Mesenchymal stem cell (in vitro differentiated cells and primary cell): ENCODE measurements around the gene SLC1A3. TPM values are rescaled to one million over a fixed set of nuclear protein-coding genes. Genes with fewer than 3 reads are reported as not detected.
A peak's percentile ranks its signal among the peaks of the same experiment; 100 is the strongest.

Source experiments
- DNase-seq: peaks from one replicate; pipeline ENCODE4 v3.0.0-alpha.2; 2013
- H2AFZ ChIP-seq: one replicate; pipeline ENCODE4 v1.6.1; 2013; ENCODE audit warnings: low read depth, mild to moderate bottlenecking, control low read depth, inconsistent platforms, low read length, moderate library complexity
- H2AK5ac ChIP-seq: 2 replicates; pipeline ENCODE4 v1.6.1; 2013; ENCODE audit warnings: low read length, moderate library complexity, mild to moderate bottlenecking, inconsistent platforms; ENCODE audit not compliant: severe bottlenecking
- H2BK120ac ChIP-seq: one replicate; pipeline ENCODE4 v1.6.1; 2013; ENCODE audit warnings: low read depth, mild to moderate bottlenecking, inconsistent platforms, low read length, moderate library complexity
- H2BK12ac ChIP-seq, 2 experiments: one replicate each; pipeline ENCODE4 v1.6.1; 2013; ENCODE audit warnings: inconsistent platforms in 2 of 2, low read length in 2 of 2, mild to moderate bottlenecking in 2 of 2, moderate library complexity in 2 of 2, control low read depth in 1 of 2
- H2BK15ac ChIP-seq: one replicate; pipeline ENCODE4 v1.6.1; 2013; ENCODE audit warnings: mild to moderate bottlenecking, low read depth, inconsistent platforms; ENCODE audit not compliant: poor library complexity, severe bottlenecking
- H2BK5ac ChIP-seq: 2 replicates; pipeline ENCODE4 v1.6.1; 2013; ENCODE audit warnings: low read depth, mild to moderate bottlenecking, low read length, control low read depth, inconsistent platforms; ENCODE audit not compliant: poor library complexity, severe bottlenecking
- H3K14ac ChIP-seq, 2 experiments: one replicate each; pipeline ENCODE4 v1.6.1; 2013; ENCODE audit warnings: inconsistent platforms in 2 of 2, low read length in 2 of 2, control low read depth in 1 of 2, mild to moderate bottlenecking in 1 of 2, moderate library complexity in 1 of 2
- H3K18ac ChIP-seq, 2 experiments: one replicate each; pipeline ENCODE4 v1.6.1; 2013; ENCODE audit warnings: inconsistent platforms in 2 of 2, low read length in 2 of 2, control low read depth in 1 of 2, low read depth in 1 of 2, mild to moderate bottlenecking in 1 of 2
- H3K23ac ChIP-seq, 2 experiments: one replicate each; pipeline ENCODE4 v1.6.1; 2013; ENCODE audit warnings: inconsistent platforms in 2 of 2, low read length in 2 of 2, mild to moderate bottlenecking in 2 of 2, moderate library complexity in 2 of 2, control low read depth in 1 of 2
- H3K27ac ChIP-seq: 2 replicates; pipeline ENCODE4 v1.5.1; 2013; ENCODE audit warnings: mild to moderate bottlenecking, moderate library complexity, low read length, control low read depth, inconsistent platforms; ENCODE audit not compliant: poor library complexity, severe bottlenecking
- H3K27me3 ChIP-seq, 2 experiments: 2 replicates each; pipeline versions ENCODE4 v1.6.1 to v1.7.0; 2013; ENCODE audit warnings: low read length in 2 of 2, mild to moderate bottlenecking in 2 of 2, moderate library complexity in 2 of 2, control low read depth in 1 of 2, inconsistent platforms in 1 of 2; ENCODE audit not compliant: control insufficient read depth in 1 of 2, insufficient read depth in 1 of 2
- H3K36me3 ChIP-seq, 2 experiments: 2 replicates each; pipeline versions ENCODE4 v1.6.1 to v1.7.0; 2013; ENCODE audit warnings: low read length in 2 of 2, control low read depth in 1 of 2, inconsistent platforms in 1 of 2, low read depth in 1 of 2, mild to moderate bottlenecking in 1 of 2; ENCODE audit not compliant: insufficient read depth in 2 of 2, control insufficient read depth in 1 of 2
- H3K4ac ChIP-seq, 2 experiments: one replicate each; pipeline ENCODE4 v1.6.1; 2013; ENCODE audit warnings: inconsistent platforms in 2 of 2, low read length in 2 of 2, mild to moderate bottlenecking in 2 of 2, moderate library complexity in 2 of 2, control low read depth in 1 of 2, low read depth in 1 of 2
- H3K4me1 ChIP-seq: 2 replicates; pipeline ENCODE4 v1.6.1; 2013; ENCODE audit warnings: low read depth, low read length, control low read depth; ENCODE audit not compliant: control insufficient read depth, insufficient read depth
- H3K4me2 ChIP-seq: 2 replicates; pipeline ENCODE4 v1.6.1; 2013; ENCODE audit warnings: low read length, mild to moderate bottlenecking, inconsistent platforms; ENCODE audit not compliant: poor library complexity, severe bottlenecking
- H3K4me3 ChIP-seq, 2 experiments: 2 replicates each; pipeline versions ENCODE4 v1.5.1 to v1.7.0; 2013; ENCODE audit warnings: low read length in 2 of 2, mild to moderate bottlenecking in 2 of 2, control low read depth in 1 of 2, low read depth in 1 of 2; ENCODE audit not compliant: insufficient read depth in 1 of 2
- H3K79me1 ChIP-seq: replicated peaks from 2 replicates; pipeline ENCODE4 v1.6.1; 2013; ENCODE audit warnings: mild to moderate bottlenecking, control low read depth, low read length, inconsistent platforms; ENCODE audit not compliant: poor library complexity, severe bottlenecking
- H3K9ac ChIP-seq: 2 replicates; pipeline ENCODE4 v1.7.0; 2013; ENCODE audit warnings: mild to moderate bottlenecking, low read length, moderate library complexity
- H3K9me3 ChIP-seq: 2 replicates; pipeline ENCODE4 v1.7.0; 2013; ENCODE audit warnings: mild to moderate bottlenecking, low read length; ENCODE audit not compliant: control insufficient read depth
- H4K8ac ChIP-seq: one replicate; pipeline ENCODE4 v1.6.1; 2013; ENCODE audit warnings: inconsistent platforms, mild to moderate bottlenecking, low read length, moderate library complexity
- H4K91ac ChIP-seq: one replicate; pipeline ENCODE4 v1.6.1; 2013; ENCODE audit warnings: mild to moderate bottlenecking, low read length, inconsistent platforms
- WGBS: methylation state at CpG from one replicate; pipeline ENCODE4 v1.1.7; 2013; ENCODE audit warnings: mixed read lengths; 5-methylcytosine and 5-hydroxymethylcytosine counted together
- polyA plus RNA-seq, 2 experiments: library from polyadenylated mRNA; stranded (reverse); fragments of 200-250 nt; gene quantifications; one replicate each; pipeline ENCODE4 v1.2.3, GENCODE V29; 2013

SLC1A3 gene
- polyA plus RNA-seq (2013, experiment 1 of 2): not detected
- polyA plus RNA-seq (2013, experiment 2 of 2): 0.04 TPM

GRCh38 chr5:36606428-36607113 lies at the start of gene SLC1A3:
TSS of gene SLC1A3 (plus strand) at chr5:36606606. CDS start at chr5:36608424, 1,818 bp downstream.
- H3K36me3 ChIP-seq: peaks cover 0 to 30% of the 10 kb centered on the region in 2 experiments
- H2BK5ac ChIP-seq: no peak within 1 kb of the TSS
- no peak within 1 kb of the TSS for H2BK120ac ChIP-seq
- no peak within 1 kb of the TSS for H4K8ac ChIP-seq
- peak within 1 kb of the TSS in 1 of 2 experiments; percentile 19 for H3K18ac ChIP-seq
- WGBS: 0% methylated on average over 17 of the region's 20 CpGs
- H3K9me3 ChIP-seq: no peaks in the 10 kb centered on the region
- peak within 1 kb of the TSS; percentile 21 for H2AFZ ChIP-seq
- H3K23ac ChIP-seq: no peak within 1 kb of the TSS
- H4K91ac ChIP-seq: no peak within 1 kb of the TSS
- peak within 1 kb of the TSS; percentile 57 to 85 for H3K4me3 ChIP-seq
- H3K4me1 ChIP-seq: no peaks in the 10 kb centered on the region
- H2BK15ac ChIP-seq: no peak within 1 kb of the TSS
- H3K4ac ChIP-seq: no peak within 1 kb of the TSS
- peak within 1 kb of the TSS; percentile 90 for H3K9ac ChIP-seq
- H3K27ac ChIP-seq: peak within 1 kb of the TSS; percentile 27
- H3K27me3 ChIP-seq: no peaks in the 10 kb centered on the region
- H3K14ac ChIP-seq: peak within 1 kb of the TSS in 1 of 2 experiments; percentile 37
- no peaks in the 10 kb centered on the region for H3K79me1 ChIP-seq
- peak; percentile 72 for DNase-seq
- no peak within 1 kb of the TSS for H2AK5ac ChIP-seq
- peak within 1 kb of the TSS; percentile 95 for H3K4me2 ChIP-seq
- no peak within 1 kb of the TSS for H2BK12ac ChIP-seq

- Histone ChIP-seq H3K23ac (no peak overlapping the region), H3K18ac (no peak overlapping the region), H4K91ac (no peak overlapping the region), H3K27ac (no peak overlapping the region), H2BK12ac (no peak overlapping the region), H3K4me2 (no peak overlapping the region), H4K8ac (no peak overlapping the region), H3K79me1 (no peaks in the 10 kb centered on the region), H3K27me3 (no peaks in the 10 kb centered on the region), H2BK120ac (no peak overlapping the region), H3K9ac (no peak overlapping the region), H2AK5ac (no peak overlapping the region), H2AFZ (no peak overlapping the region), H3K9me3 (no peaks in the 10 kb centered on the region), H2BK15ac (no peak overlapping the region), H2BK5ac (no peak overlapping the region), H3K14ac (no peak overlapping the region), H3K36me3 (no peaks in the 10 kb centered on the region), H3K4ac (no peak overlapping the region), H3K4me1 (no peaks in the 10 kb centered on the region), H3K4me3 (no peak overlapping the region)
- DNase-seq: no peak
- no CpG with 5 or more reads among the region's 2 CpGs for WGBS
Observed at GRCh38 chr5:36558641-36559040, 47.8 kb upstream of the SLC1A3 start.

- H2AK5ac ChIP-seq: no peak overlapping the region
- H3K18ac ChIP-seq: no peak overlapping the region
- DNase-seq: no peak
- no peak overlapping the region for H2BK120ac ChIP-seq
- no peak overlapping the region for H4K91ac ChIP-seq
- H2BK5ac ChIP-seq: no peak overlapping the region
- H3K4me1 ChIP-seq: no peaks in the 10 kb centered on the region
- no peak overlapping the region for H3K14ac ChIP-seq
- no peak overlapping the region for H3K4ac ChIP-seq
- 95% methylated on average over 3 of the region's 3 CpGs for WGBS
- H3K4me3 ChIP-seq: no peak overlapping the region
- no peak overlapping the region for H3K27ac ChIP-seq
- H3K9me3 ChIP-seq: no peaks in the 10 kb centered on the region
- no peak overlapping the region for H2BK12ac ChIP-seq
- H3K36me3 ChIP-seq: no peaks in the 10 kb centered on the region
- no peaks in the 10 kb centered on the region for H3K79me1 ChIP-seq
- no peak overlapping the region for H2BK15ac ChIP-seq
- no peaks in the 10 kb centered on the region for H3K27me3 ChIP-seq
- H2AFZ ChIP-seq: no peak overlapping the region
- H4K8ac ChIP-seq: no peak overlapping the region
- no peak overlapping the region for H3K23ac ChIP-seq
- H3K9ac ChIP-seq: no peak overlapping the region
- no peak overlapping the region for H3K4me2 ChIP-seq
Observed at GRCh38 chr5:36561601-36562000, 44.8 kb upstream of the SLC1A3 start.

GRCh38 chr5:36569491-36569890 lies 36.9 kb upstream of the SLC1A3 start:
- H4K8ac ChIP-seq: no peak overlapping the region
- H3K79me1 ChIP-seq: no peaks in the 10 kb centered on the region
- H2BK15ac ChIP-seq: no peak overlapping the region
- H2BK5ac ChIP-seq: no peak overlapping the region
- H3K36me3 ChIP-seq: no peaks in the 10 kb centered on the region
- H3K4me3 ChIP-seq: peak overlapping the region in 1 of 2 experiments; percentile 48
- no peak overlapping the region for H3K27ac ChIP-seq
- no peak overlapping the region for H2BK120ac ChIP-seq
- no peak overlapping the region for H2AFZ ChIP-seq
- H2AK5ac ChIP-seq: no peak overlapping the region
- H3K23ac ChIP-seq: no peak overlapping the region
- peak overlapping the region; percentile 50 for H3K9ac ChIP-seq
- H3K9me3 ChIP-seq: no peaks in the 10 kb centered on the region
- H2BK12ac ChIP-seq: no peak overlapping the region
- no peak overlapping the region for H3K4me2 ChIP-seq
- no peak overlapping the region for H3K18ac ChIP-seq
- no peaks in the 10 kb centered on the region for H3K27me3 ChIP-seq
- peaks cover 2% of the 10 kb centered on the region for H3K4me1 ChIP-seq
- 81% methylated on average over 4 of the region's 5 CpGs for WGBS
- H4K91ac ChIP-seq: no peak overlapping the region
- H3K14ac ChIP-seq: no peak overlapping the region
- H3K4ac ChIP-seq: no peak overlapping the region
- DNase-seq: no peak
